Left lung (tissue), 10 donors: ENCODE results near the gene VILL. TPM values are rescaled to one million over a fixed set of nuclear protein-coding genes. Genes with fewer than 3 reads are reported as not detected.

Experiments used
- ATAC-seq: fragments of 200-7000 bp; cut with Tn5 transposase; one replicate; pipeline ENCODE4 v1.9.1; 2020; ENCODE audit warnings: moderate library complexity
- DNase-seq, 4 donors: peaks; one replicate each; pipeline ENCODE4 v3.0.0-alpha.2; 2013 to 2020
- H3K27ac ChIP-seq, 2 donors: fragments of 200-600 bp; sonication (generic) in 1 of 2; one replicate each; pipeline versions ENCODE4 v1.5.0 to v1.8.0; 2020 to 2021
- H3K27me3 ChIP-seq, 2 donors: fragments of 200-600 bp; sonication (generic) in 1 of 2; one replicate each; pipeline versions ENCODE4 v1.5.0 to v1.8.0; 2020 to 2021
- H3K36me3 ChIP-seq, 2 donors: fragments of 200-600 bp; sonication (generic) in 1 of 2; one replicate each; pipeline versions ENCODE4 v1.5.0 to v1.8.0; 2020 to 2021
- H3K4me1 ChIP-seq, 2 donors: fragments of 200-600 bp; one replicate each; pipeline ENCODE4 v1.8.0; 2021
- H3K4me3 ChIP-seq, 2 donors: fragments of 200-600 bp; sonication (generic) in 1 of 2; one replicate each; pipeline versions ENCODE4 v1.5.0 to v1.8.0; 2020 to 2021; ENCODE audit warnings: mild to moderate bottlenecking in 1 of 2
- H3K9me3 ChIP-seq, 2 donors: fragments of 200-600 bp; sonication (generic) in 1 of 2; one replicate each; pipeline versions ENCODE4 v1.5.0 to v1.8.0; 2020 to 2021
- CTCF ChIP-seq, 2 donors: fragments of 200-600 bp; sonication (generic) in 1 of 2; IDR thresholded peaks; one replicate each; pipeline versions ENCODE4 v1.5.0 to v1.8.0; 2021; ENCODE audit warnings: antibody characterized with exemption in 2 of 2
- intact Hi-C, 2 donors: fragments of 100-400 bp; cut with DNase I; formaldehyde crosslinking; loops; one replicate each; pipeline versions ENCODE4 v1.11.2 to v1.14.2; 2022
- polyA plus RNA-seq, 6 donors: library from polyadenylated mRNA; unstranded; fragments of 120-200 nt; gene quantifications; one replicate each; pipeline ENCODE4 v1.2.1, GENCODE V29; 2013; ENCODE audit not compliant: insufficient read length in 6 of 6
- total RNA-seq, 2 donors: library from RNA; stranded (reverse); fragmentation: NEBNext Ultra II Directional; extraction: Animal tissue kit (Norgen Biotek cat#: 25700); gene quantifications; one replicate each; pipeline ENCODE4 v1.2.1, GENCODE V29; 2021
- donor health status: DM: no; HTN: yes; CAD: no.
- donor health status: DM: no; HTN: no; CAD: no.

Gene VILL
- total and polyA plus RNA-seq, 8 donors: 19.5 to 36.9 (median 25.1) TPM

- peak overlapping the region; percentile 81 to 92 for H3K27ac ChIP-seq
- TF ChIP-seq CTCF (IDR thresholded peaks at IDR 0.05): no peak
- peak overlapping the region; percentile 48 to 54 for H3K4me3 ChIP-seq
- intact Hi-C loops: no loop called here
- no peak for ATAC-seq
- no peak for DNase-seq
- peaks cover 5 to 81% of the 10 kb centered on the region in 2 donors for H3K4me1 ChIP-seq
- H3K36me3 ChIP-seq: peaks cover 0 to 8% of the 10 kb centered on the region in 2 donors
- no peaks in the 10 kb centered on the region for H3K27me3 ChIP-seq
- no peaks in the 10 kb centered on the region for H3K9me3 ChIP-seq
These were observed 2.9 kb downstream of the VILL start for GRCh38 chr3:37993460-37993819.

GRCh38 chr3:37993820-37994638 is 3.4 kb downstream of the VILL start:
- Histone ChIP-seq H3K4me1 (peaks cover 8 to 80% of the 10 kb centered on the region in 2 donors), H3K4me3 (peak overlapping the region; percentile 48 to 54), H3K36me3 (peaks cover 0 to 8% of the 10 kb centered on the region in 2 donors), H3K9me3 (no peaks in the 10 kb centered on the region), H3K27me3 (no peaks in the 10 kb centered on the region), H3K27ac (peak overlapping the region; percentile 81 to 92)
- TF ChIP-seq CTCF (IDR thresholded peaks at IDR 0.05): no peak
- ATAC-seq: peak; percentile 33
- DNase-seq: peak; percentile 63 to 95 (median 82)
- intact Hi-C loops: no loop called here

DNA sequence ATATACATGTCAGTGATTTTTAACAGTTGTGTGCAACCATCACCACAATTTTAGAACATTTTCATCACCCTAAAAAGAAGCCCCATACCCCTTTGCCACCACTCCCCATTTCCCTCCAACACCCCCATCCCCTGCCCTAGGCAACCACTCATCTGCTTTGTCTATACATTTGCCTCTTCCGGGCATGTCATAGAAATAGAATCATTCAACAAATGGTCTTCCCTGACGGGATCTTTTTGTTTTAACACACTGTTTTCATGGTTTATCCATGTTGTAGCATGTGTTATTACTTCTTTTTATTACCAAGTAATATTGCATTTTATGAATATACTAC is 4.0 kb downstream of the VILL start:
- Histone ChIP-seq H3K9me3 (no peaks in the 10 kb centered on the region), H3K27ac (peak overlapping the region; percentile 81 to 92), H3K4me1 (peaks cover 8 to 79% of the 10 kb centered on the region in 2 donors), H3K27me3 (no peaks in the 10 kb centered on the region), H3K4me3 (peak overlapping the region; percentile 48 to 54), H3K36me3 (peaks cover 0 to 8% of the 10 kb centered on the region in 2 donors)
- ATAC-seq (no peak), DNase-seq (no peak)
- TF ChIP-seq CTCF (IDR thresholded peaks at IDR 0.05): no peak
- intact Hi-C loops: no loop called here

GRCh38 chr3:37995652-37996641 is 5.4 kb downstream of the VILL start:
- peaks cover 8 to 78% of the 10 kb centered on the region in 2 donors for H3K4me1 ChIP-seq
- no peaks in the 10 kb centered on the region for H3K27me3 ChIP-seq
- H3K4me3 ChIP-seq: no peak overlapping the region
- H3K36me3 ChIP-seq: peaks cover 0 to 14% of the 10 kb centered on the region in 2 donors
- peak in 1 of 4 donors; percentile 32 for DNase-seq
- H3K9me3 ChIP-seq: no peaks in the 10 kb centered on the region
- H3K27ac ChIP-seq: peak overlapping the region in 1 of 2 donors; percentile 25
- no peak for TF ChIP-seq CTCF (IDR thresholded peaks at IDR 0.05)
- intact Hi-C loops: no loop called here
- no peak for ATAC-seq
